ENCODE data around the gene LGR5. TPM values are rescaled to one million over a fixed set of nuclear protein-coding genes. Genes with fewer than 3 reads are reported as not detected.
A peak's percentile ranks its signal among the peaks of the same experiment; 100 is the strongest.

The LGR5 gene
- total and polyA plus RNA-seq, 2 of the 13 experiments (the other 11 are each of a cell fraction or from before 2014, with no cell fraction given) = 37.0 to 121 TPM

GRCh38 chr12:71536939-71537622 is 97.5 kb downstream of the LGR5 start (continued):
- TF ChIP-seq ZHX2 (IDR thresholded peaks at IDR 0.05; ENCODE audit: low read depth) (no peak), ZHX2 (CRISPR knock-in tag; IDR thresholded peaks at IDR 0.05; ENCODE audit: borderline replicate concordance) (no peak), RNF219 (CRISPR knock-in tag; IDR thresholded peaks at IDR 0.05) (peak; percentile 67; the same call in 1 of the 2 replicates), ATF2 (CRISPR knock-in tag; IDR thresholded peaks at IDR 0.05) (peak; percentile 87), ZNF382 (CRISPR knock-in tag; IDR thresholded peaks at IDR 0.05; ENCODE audit: borderline replicate concordance) (no peak), NCOR1 (IDR thresholded peaks at IDR 0.05; ENCODE audit: borderline replicate concordance, low read length) (peak; percentile 82; the same call in 1 of the 2 replicates), ZNF331 (CRISPR knock-in tag; IDR thresholded peaks at IDR 0.05) (peak; percentile 62), ZNF788 (CRISPR knock-in tag; IDR thresholded peaks at IDR 0.05; ENCODE audit: borderline replicate concordance) (peak; percentile 87; the same call in 1 of the 2 replicates), TSC22D2 (CRISPR knock-in tag; IDR thresholded peaks at IDR 0.05; ENCODE audit: borderline replicate concordance) (peak; percentile 33; the same call in 1 of the 2 replicates), PHF8 (CRISPR knock-in tag; IDR thresholded peaks at IDR 0.05) (no peak)
